ENCODE results near the gene MYH14.

MYH14 gene

DNA sequence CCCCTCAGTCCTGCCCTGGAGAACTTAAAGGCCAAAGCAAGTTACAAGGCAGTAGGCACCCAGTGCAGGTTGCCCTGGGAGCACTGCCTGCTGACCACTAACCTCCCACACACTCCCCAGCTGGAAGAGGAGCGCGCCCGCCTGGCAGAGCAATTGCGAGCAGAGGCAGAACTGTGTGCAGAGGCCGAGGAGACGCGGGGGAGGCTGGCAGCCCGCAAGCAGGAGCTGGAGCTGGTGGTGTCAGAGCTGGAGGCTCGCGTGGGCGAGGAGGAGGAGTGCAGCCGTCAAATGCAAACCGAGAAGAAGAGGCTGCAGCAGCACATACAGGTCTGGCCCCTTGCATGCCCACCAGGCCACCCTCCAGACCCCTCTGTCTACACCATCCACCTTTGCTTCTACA, 64.6 kb downstream of the MYH14 start:
- H3K27ac ChIP-seq = no peak overlapping the region
- no peaks in the 10 kb centered on the region for H3K4me1 ChIP-seq (ENCODE audit: control insufficient read depth in 1 of 2, insufficient read depth in 1 of 2, low read depth in 1 of 2, low read length in 1 of 2)
- TF ChIP-seq, protein P1, sequence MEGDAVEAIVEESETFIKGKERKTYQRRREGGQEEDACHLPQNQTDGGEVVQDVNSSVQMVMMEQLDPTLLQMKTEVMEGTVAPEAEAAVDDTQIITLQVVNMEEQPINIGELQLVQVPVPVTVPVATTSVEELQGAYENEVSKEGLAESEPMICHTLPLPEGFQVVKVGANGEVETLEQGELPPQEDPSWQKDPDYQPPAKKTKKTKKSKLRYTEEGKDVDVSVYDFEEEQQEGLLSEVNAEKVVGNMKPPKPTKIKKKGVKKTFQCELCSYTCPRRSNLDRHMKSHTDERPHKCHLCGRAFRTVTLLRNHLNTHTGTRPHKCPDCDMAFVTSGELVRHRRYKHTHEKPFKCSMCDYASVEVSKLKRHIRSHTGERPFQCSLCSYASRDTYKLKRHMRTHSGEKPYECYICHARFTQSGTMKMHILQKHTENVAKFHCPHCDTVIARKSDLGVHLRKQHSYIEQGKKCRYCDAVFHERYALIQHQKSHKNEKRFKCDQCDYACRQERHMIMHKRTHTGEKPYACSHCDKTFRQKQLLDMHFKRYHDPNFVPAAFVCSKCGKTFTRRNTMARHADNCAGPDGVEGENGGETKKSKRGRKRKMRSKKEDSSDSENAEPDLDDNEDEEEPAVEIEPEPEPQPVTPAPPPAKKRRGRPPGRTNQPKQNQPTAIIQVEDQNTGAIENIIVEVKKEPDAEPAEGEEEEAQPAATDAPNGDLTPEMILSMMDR (IDR thresholded peaks at IDR 0.05) = no peak
- peaks cover 17% of the 10 kb centered on the region for H3K27me3 ChIP-seq
- no peaks in the 10 kb centered on the region for H3K9me3 ChIP-seq
- H3K36me3 ChIP-seq = no peaks in the 10 kb centered on the region
- H3K4me3 ChIP-seq (ENCODE audit: low read depth in 1 of 2, low read length in 1 of 2) = no peak overlapping the region

GRCh38 chr19:50268501-50268900, 65.1 kb downstream of the MYH14 start:
- Histone ChIP-seq H3K4me1 (ENCODE audit: control insufficient read depth in 1 of 2, insufficient read depth in 1 of 2, low read depth in 1 of 2, low read length in 1 of 2) (no peaks in the 10 kb centered on the region), H3K36me3 (no peaks in the 10 kb centered on the region)
- TF ChIP-seq, protein P1 (IDR thresholded peaks at IDR 0.05) = no peak

DNA sequence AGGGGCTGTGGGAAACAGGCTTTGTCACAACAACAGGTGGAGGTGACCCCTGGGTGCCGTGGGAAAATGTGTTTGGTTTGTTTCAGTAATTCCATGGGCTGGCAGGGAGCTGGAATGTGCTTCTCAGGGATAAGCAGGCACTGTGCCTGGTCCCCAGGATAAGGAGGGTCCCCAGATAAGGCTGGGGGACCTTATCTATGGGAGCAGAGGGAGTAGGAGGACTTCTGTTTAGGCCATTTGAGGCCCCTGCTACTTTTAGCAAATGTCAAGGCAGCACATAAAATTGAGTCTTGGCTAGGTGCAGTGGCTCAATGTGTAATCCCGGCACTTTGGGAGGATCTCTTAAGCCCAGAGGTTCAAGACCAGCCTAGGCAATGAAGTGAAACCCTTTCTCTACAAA, 66.2 kb downstream of the MYH14 start:
- H3K4me1 ChIP-seq (ENCODE audit: control insufficient read depth in 1 of 2, insufficient read depth in 1 of 2, low read depth in 1 of 2, low read length in 1 of 2) = no peaks in the 10 kb centered on the region
- no peak overlapping the region for H3K27ac ChIP-seq
- no peaks in the 10 kb centered on the region for H3K36me3 ChIP-seq
- peaks cover 17% of the 10 kb centered on the region for H3K27me3 ChIP-seq
- TF ChIP-seq, protein P1 (IDR thresholded peaks at IDR 0.05) = no peak
- no peaks in the 10 kb centered on the region for H3K9me3 ChIP-seq
- no peak overlapping the region for H3K4me3 ChIP-seq (ENCODE audit: low read depth in 1 of 2, low read length in 1 of 2)

More at GRCh38 chr19:50268501-50268900, 65.1 kb downstream of the MYH14 start:
- Histone ChIP-seq H3K9me3 (no peaks in the 10 kb centered on the region), H3K27ac (no peak overlapping the region), H3K4me3 (ENCODE audit: low read depth in 1 of 2, low read length in 1 of 2) (no peak overlapping the region), H3K27me3 (peaks cover 17% of the 10 kb centered on the region)

DNA sequence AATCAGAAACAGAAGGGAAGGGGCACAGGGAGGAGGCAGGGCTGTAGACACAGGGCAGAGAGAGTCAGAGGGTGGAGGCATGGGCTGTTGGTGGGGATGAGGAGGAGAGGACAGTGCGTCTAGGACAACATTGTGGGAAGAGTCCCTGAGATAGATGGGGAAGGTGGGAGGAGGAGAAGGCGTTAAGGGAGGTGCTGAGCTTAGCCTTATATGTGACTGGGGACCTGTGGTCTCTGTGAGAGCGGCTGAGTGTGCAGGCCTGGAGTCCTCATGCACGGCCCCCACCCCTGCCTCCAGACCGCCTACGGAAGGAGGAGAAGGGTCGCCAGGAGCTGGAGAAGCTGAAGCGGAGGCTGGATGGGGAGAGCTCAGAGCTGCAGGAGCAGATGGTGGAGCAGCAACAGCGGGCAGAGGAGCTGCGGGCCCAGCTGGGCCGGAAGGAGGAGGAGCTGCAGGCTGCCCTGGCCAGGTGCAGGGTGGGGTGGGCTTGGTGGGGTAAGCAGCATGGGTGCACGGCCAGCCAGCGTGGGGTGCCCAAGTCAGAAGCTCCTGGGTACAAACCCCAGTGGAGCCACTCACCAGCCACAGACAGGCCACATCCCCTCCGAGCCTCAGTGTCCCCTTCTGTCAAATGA, 69.0 kb downstream of the MYH14 start:
- Histone ChIP-seq H3K9me3 (no peaks in the 10 kb centered on the region), H3K4me1 (ENCODE audit: control insufficient read depth in 1 of 2, insufficient read depth in 1 of 2, low read depth in 1 of 2, low read length in 1 of 2) (no peaks in the 10 kb centered on the region), H3K27me3 (peaks cover 8% of the 10 kb centered on the region), H3K36me3 (no peaks in the 10 kb centered on the region), H3K27ac (no peak overlapping the region), H3K4me3 (ENCODE audit: low read depth in 1 of 2, low read length in 1 of 2) (no peak overlapping the region)
- TF ChIP-seq, protein P1 (IDR thresholded peaks at IDR 0.05) = no peak

DNA sequence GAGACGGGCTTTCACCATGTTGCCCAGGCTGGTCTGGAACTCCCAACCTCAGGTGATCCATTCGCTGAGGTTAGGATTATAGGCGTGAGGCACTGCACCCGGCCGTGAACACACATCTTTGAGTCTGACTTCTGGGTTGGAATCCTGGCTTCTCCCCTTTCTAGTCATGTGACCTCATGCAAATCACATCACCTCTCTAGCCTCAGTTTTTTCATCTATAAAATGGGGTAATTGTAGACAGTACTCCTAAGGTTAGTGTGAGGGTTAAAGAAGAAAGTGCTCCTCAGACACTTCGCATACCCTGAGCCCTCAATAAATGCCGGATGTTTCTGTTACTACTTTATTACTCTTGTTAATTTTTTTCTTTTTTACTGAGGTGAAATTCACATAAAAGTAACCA, 70.4 kb downstream of the MYH14 start:
- no peaks in the 10 kb centered on the region for H3K4me1 ChIP-seq (ENCODE audit: control insufficient read depth in 1 of 2, insufficient read depth in 1 of 2, low read depth in 1 of 2, low read length in 1 of 2)
- TF ChIP-seq, protein P1 (IDR thresholded peaks at IDR 0.05) = no peak
- H3K36me3 ChIP-seq = no peaks in the 10 kb centered on the region
- H3K27ac ChIP-seq = no peak overlapping the region
- H3K9me3 ChIP-seq = no peaks in the 10 kb centered on the region
- H3K4me3 ChIP-seq (ENCODE audit: low read depth in 1 of 2, low read length in 1 of 2) = no peak overlapping the region
- no peaks in the 10 kb centered on the region for H3K27me3 ChIP-seq

Measured in neutrophil (primary cell).